HG03108 (cell line): ENCODE results near the gene PDZK1IP1.
"Not testable (repeated sequence)": the region's sequence is repeated elsewhere in the genome, so short reads cannot be mapped to it uniquely, and the experiment has no call there.

Source experiments
- ATAC-seq: cut with Tn5 transposase; IDR thresholded peaks from one replicate; pipeline ENCODE4 v1.9.1; 2021; ENCODE audit warnings: moderate library complexity; ENCODE audit not compliant: unreplicated experiment

The PDZK1IP1 gene

DNA sequence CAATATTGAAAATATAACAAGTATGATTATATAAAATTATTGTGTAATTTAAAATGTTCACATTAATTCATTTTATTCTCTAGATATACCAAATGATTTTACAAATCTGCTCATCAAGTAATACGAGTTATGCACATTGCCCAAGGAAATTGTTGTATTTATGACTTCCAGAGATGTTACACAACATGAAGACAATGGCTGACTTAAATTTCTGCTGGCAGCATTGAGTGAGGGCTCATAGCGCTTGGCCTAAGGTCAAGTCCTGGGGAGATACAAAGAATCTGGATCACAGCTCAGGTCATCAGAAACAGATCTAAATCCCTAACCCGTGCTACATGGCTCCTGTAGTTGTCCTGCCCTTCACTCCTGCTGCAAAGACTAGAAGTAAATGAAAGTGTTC, 49.5 kb downstream of the PDZK1IP1 start:
- not testable (repeated sequence) for ATAC-seq

DNA sequence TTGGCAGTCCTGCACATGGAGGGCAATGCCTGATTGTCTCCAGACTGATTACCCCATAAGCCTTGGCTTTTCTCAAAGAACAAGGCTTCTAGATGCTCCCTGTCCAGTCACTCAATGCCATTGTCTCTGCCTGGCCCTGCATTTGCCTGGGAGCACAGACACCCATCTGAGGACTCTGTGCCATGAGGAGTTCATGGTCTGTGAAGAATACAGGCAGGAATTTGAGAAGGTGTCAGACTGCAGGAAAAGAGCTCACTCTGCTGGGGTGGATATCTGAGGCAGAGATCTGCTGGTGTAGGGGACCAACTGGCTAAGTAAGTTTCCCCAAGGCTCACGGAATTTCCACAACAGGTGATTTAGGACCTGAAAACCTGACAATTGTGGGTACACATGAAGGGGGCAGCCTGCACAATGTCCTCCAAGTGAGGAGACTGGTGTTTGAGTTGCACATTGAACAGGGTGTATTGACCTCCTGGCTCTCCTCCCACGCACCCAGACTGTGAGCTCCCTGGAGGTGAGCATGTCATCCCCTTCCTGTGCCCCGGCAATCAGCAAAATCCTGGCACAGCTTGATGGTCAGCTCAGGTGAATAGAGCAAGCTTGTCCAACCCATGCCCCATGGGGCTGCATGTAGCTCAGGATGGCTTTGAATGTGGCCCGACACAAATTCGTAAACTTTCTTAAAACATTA, 51.8 kb downstream of the PDZK1IP1 start:
- ATAC-seq = no peak

DNA sequence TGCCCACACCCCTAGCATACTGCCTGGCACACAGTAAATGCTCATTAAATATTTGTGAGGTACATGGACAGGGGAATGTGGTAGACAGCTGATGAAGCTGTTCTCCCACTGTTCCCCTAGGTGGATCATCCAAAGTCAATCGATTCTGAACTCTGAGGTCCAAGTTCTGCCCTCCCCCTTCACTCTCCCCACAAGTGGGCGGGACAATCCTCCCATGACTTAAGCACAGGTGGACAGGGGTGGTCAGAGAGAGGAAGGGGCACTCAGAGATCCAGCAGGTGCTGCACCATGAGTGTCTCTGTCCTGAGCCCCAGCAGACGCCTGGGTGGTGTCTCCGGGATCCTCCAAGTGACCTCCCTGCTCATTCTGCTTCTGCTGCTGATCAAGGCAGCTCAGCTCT, 52.6 kb downstream of the PDZK1IP1 start, which contains the start of gene CYP4A22:
Gene CYP4A22, plus strand, starts transcription at position 244 of the 400 bp plus-strand sequence. Its CDS starts 45 bp downstream, at position 289.
- no peak for ATAC-seq
